WTC11 (cell line): Measurements from ENCODE around the gene THSD4. TPM values are rescaled to one million over a fixed set of nuclear protein-coding genes. Genes with fewer than 3 reads are reported as not detected.
A peak's percentile ranks its signal among the peaks of the same experiment; 100 is the strongest.

Source experiments
- ATAC-seq: fragments of 200-7000 bp; cut with Tn5 transposase; 2 replicates; pipeline ENCODE4 v1.10.0; 2021; ENCODE audit warnings: mild to moderate bottlenecking, moderate library complexity
- CTCF ChIA-PET: fragments of 300-600 bp; sonication (Branson Sonifier 250); formaldehyde crosslinking; loops from one replicate; lab custom pipeline; 2021; ENCODE audit warnings: antibody characterized with exemption; lab: Charles Lee
- POLR2A ChIA-PET: fragments of 350-600 bp; sonication (Branson Sonifier 250); formaldehyde crosslinking; loops from one replicate; lab custom pipeline; 2021; ENCODE audit warnings: antibody characterized with exemption; lab: Charles Lee
- DNase-seq: peaks from one replicate; pipeline ENCODE4 v3.0.0; 2021; ENCODE audit warnings: low spot score
- H3K27ac Mint-ChIP-seq: 2 replicates; pipeline ENCODE4 v1.8.0; 2021; ENCODE audit warnings: mixed read lengths
- H3K27me3 Mint-ChIP-seq: 2 replicates; pipeline ENCODE4 v1.8.0; 2021; ENCODE audit warnings: low read depth, mild to moderate bottlenecking, moderate library complexity, mixed read lengths
- H3K36me3 Mint-ChIP-seq: 2 replicates; pipeline ENCODE4 v1.8.0; 2021; ENCODE audit warnings: mixed read lengths
- H3K4me1 Mint-ChIP-seq: 2 replicates; pipeline ENCODE4 v1.8.0; 2022; ENCODE audit warnings: mixed read lengths
- H3K4me3 Mint-ChIP-seq: 2 replicates; pipeline ENCODE4 v1.8.0; 2021; ENCODE audit warnings: mild to moderate bottlenecking, moderate library complexity, mixed read lengths
- H3K9me3 Mint-ChIP-seq: 2 replicates; pipeline ENCODE4 v1.8.0; 2021; ENCODE audit warnings: mixed read lengths
- AFF4 ChIP-seq: sonication (generic); formaldehyde crosslinking; IDR thresholded peaks from 2 replicates; pipeline ENCODE4 v1.8.1; 2023; ENCODE audit warnings: mild to moderate bottlenecking, missing genetic modification reagents, borderline replicate concordance
- ATF6 ChIP-seq: sonication (generic); formaldehyde crosslinking; IDR thresholded peaks from 2 replicates; pipeline ENCODE4 v1.8.1; 2023; ENCODE audit warnings: mild to moderate bottlenecking, missing genetic modification reagents
- CTCF ChIP-seq: fragments of 200-600 bp; IDR thresholded peaks from 2 replicates; pipeline ENCODE4 v1.8.0; 2022; ENCODE audit warnings: antibody characterized with exemption
- FOXJ3 ChIP-seq: sonication (generic); formaldehyde crosslinking; IDR thresholded peaks from 2 replicates; pipeline ENCODE4 v1.9.0; 2021; ENCODE audit warnings: missing genetic modification reagents, mild to moderate bottlenecking, borderline replicate concordance
- FOXP1 ChIP-seq: sonication (generic); formaldehyde crosslinking; IDR thresholded peaks from 2 replicates; pipeline ENCODE4 v1.8.0; 2022; ENCODE audit warnings: missing genetic modification reagents, mild to moderate bottlenecking, moderate library complexity, borderline replicate concordance
- MAX ChIP-seq: sonication (generic); formaldehyde crosslinking; IDR thresholded peaks from 2 replicates; pipeline ENCODE4 v1.8.0; 2022; ENCODE audit warnings: mild to moderate bottlenecking, missing genetic modification reagents
- MYBL2 ChIP-seq: sonication (generic); formaldehyde crosslinking; IDR thresholded peaks from 2 replicates; pipeline ENCODE4 v1.8.1; 2023; ENCODE audit warnings: mild to moderate bottlenecking, moderate library complexity, missing genetic modification reagents
- NR1H2 ChIP-seq: sonication (generic); formaldehyde crosslinking; IDR thresholded peaks from 2 replicates; pipeline ENCODE4 v1.9.0; 2021; ENCODE audit warnings: mild to moderate bottlenecking, moderate library complexity, missing genetic modification reagents
- OVOL2 ChIP-seq: fragments of 250-450 bp; sonication (Bioruptor Pico); IDR thresholded peaks from 2 replicates; pipeline ENCODE4 v1.9.0; 2021; ENCODE audit warnings: mild to moderate bottlenecking, borderline replicate concordance
- PREB ChIP-seq: sonication (generic); formaldehyde crosslinking; IDR thresholded peaks from 2 replicates; pipeline ENCODE4 v1.8.1; 2022; ENCODE audit warnings: mild to moderate bottlenecking, missing genetic modification reagents, moderate library complexity, borderline replicate concordance
- RELA ChIP-seq: sonication (generic); formaldehyde crosslinking; IDR thresholded peaks from 2 replicates; pipeline ENCODE4 v1.8.1; 2022; ENCODE audit warnings: missing genetic modification reagents, mild to moderate bottlenecking, borderline replicate concordance
- SP1 ChIP-seq: sonication (generic); formaldehyde crosslinking; conservative IDR thresholded peaks from 2 replicates; pipeline ENCODE4 v1.8.1; 2022; ENCODE audit warnings: missing genetic modification reagents
- TCF7 ChIP-seq: sonication (generic); formaldehyde crosslinking; IDR thresholded peaks from 2 replicates; pipeline ENCODE4 v1.8.0; 2022; ENCODE audit warnings: mild to moderate bottlenecking, low read depth, missing genetic modification reagents, moderate library complexity
- ZBTB21 ChIP-seq: sonication (generic); formaldehyde crosslinking; IDR thresholded peaks from 2 replicates; pipeline ENCODE4 v1.8.1; 2023; ENCODE audit warnings: mild to moderate bottlenecking, missing genetic modification reagents, borderline replicate concordance
- ZBTB43 ChIP-seq: sonication (generic); formaldehyde crosslinking; IDR thresholded peaks from 2 replicates; pipeline ENCODE4 v1.8.1; 2023; ENCODE audit warnings: mild to moderate bottlenecking, missing genetic modification reagents
- ZMAT4 ChIP-seq: fragments of 250-450 bp; sonication (Bioruptor Pico); IDR thresholded peaks from 2 replicates; pipeline ENCODE4 v1.9.0; 2021; ENCODE audit warnings: mild to moderate bottlenecking
- ZNF317 ChIP-seq: sonication (generic); formaldehyde crosslinking; IDR thresholded peaks from 2 replicates; pipeline ENCODE4 v1.8.1; 2023; ENCODE audit warnings: low read depth, mild to moderate bottlenecking, moderate library complexity, missing genetic modification reagents, borderline replicate concordance
- ZNF416 ChIP-seq: fragments of 250-450 bp; sonication (Bioruptor Pico); IDR thresholded peaks from 2 replicates; pipeline ENCODE4 v1.9.0; 2021; ENCODE audit warnings: mild to moderate bottlenecking, inconsistent platforms
- ZNF671 ChIP-seq: fragments of 250-450 bp; sonication (Bioruptor Pico); IDR thresholded peaks from 2 replicates; pipeline ENCODE4 v1.8.0; 2021; ENCODE audit warnings: mild to moderate bottlenecking
- ZSCAN18 ChIP-seq: fragments of 250-450 bp; sonication (Bioruptor Pico); IDR thresholded peaks from 2 replicates; pipeline ENCODE4 v2.1.2; 2022; ENCODE audit warnings: mild to moderate bottlenecking, moderate library complexity
- total RNA-seq: library from RNA; stranded (reverse); gene quantifications from 3 replicates; pipeline ENCODE4 v1.2.3, GENCODE V29; 2021

THSD4 gene
- total RNA-seq, 1 experiment from 2014 or later: 7.8 TPM

- no peak for TF ChIP-seq OVOL2 (CRISPR knock-in tag)
- TF ChIP-seq MAX: no peak
- no peak for TF ChIP-seq AFF4 (CRISPR knock-in tag)
- TF ChIP-seq ZBTB43 (CRISPR knock-in tag): 0 out of 2 replicates have a peak, but pooled peaks have one; percentile 58
- TF ChIP-seq RELA (CRISPR knock-in tag): no peak
- 0 out of 2 replicates have a peak, but pooled peaks have one; percentile 48 for TF ChIP-seq FOXP1 (CRISPR knock-in tag)
- no peak for TF ChIP-seq ZMAT4 (CRISPR knock-in tag)
- no peak for TF ChIP-seq CTCF
- no peak for TF ChIP-seq ZNF416
- TF ChIP-seq NR1H2 (CRISPR knock-in tag): no peak
- 0 out of 2 replicates have a peak, but pooled peaks have one; percentile 17 for TF ChIP-seq SP1 (CRISPR knock-in tag)
Observed at GRCh38 chr15:71115567-71116351, 488 bp downstream of the THSD4 start (continued).

- CTCF ChIA-PET: interaction anchor here (1.0 to 3.6 kb wide), 6 partner anchors 9 to 369 kb away, joined by 3 to 17 read pairs (median 3); no protein-coding TSS in a partner anchor
- no peaks in the 10 kb centered on the region for H3K36me3 Mint-ChIP-seq
- TF ChIP-seq ZBTB21 (CRISPR knock-in tag) (no peak), FOXJ3 (CRISPR knock-in tag) (no peak), ZNF671 (CRISPR knock-in tag) (no peak), ZNF317 (CRISPR knock-in tag) (no peak), ZBTB43 (CRISPR knock-in tag) (no peak), ATF6 (CRISPR knock-in tag) (no peak), ZSCAN18 (CRISPR knock-in tag) (no peak), PREB (CRISPR knock-in tag) (no peak), MYBL2 (CRISPR knock-in tag) (no peak), TCF7 (no peak)
Observed at GRCh38 chr15:71116366-71116765, 1.1 kb downstream of the THSD4 start.

More at GRCh38 chr15:71116366-71116765, 1.1 kb downstream of the THSD4 start:
- Mint-ChIP-seq H3K9me3 (no peaks in the 10 kb centered on the region), H3K4me3 (peak overlapping the region; percentile 86), H3K27ac (no peak overlapping the region), H3K4me1 (peaks cover 61% of the 10 kb centered on the region), H3K27me3 (peaks cover 30% of the 10 kb centered on the region)
- POLR2A ChIA-PET: no interaction called here
- no peak for ATAC-seq
- no peak for DNase-seq
